ENCODE measurements around the gene GASK1A. TPM values are rescaled to one million over a fixed set of nuclear protein-coding genes. Genes with fewer than 3 reads are reported as not detected.

Gene GASK1A
- total and polyA plus RNA-seq, 2 experiments from 2014 or later, result 2.6 to 11.1 TPM

DNA sequence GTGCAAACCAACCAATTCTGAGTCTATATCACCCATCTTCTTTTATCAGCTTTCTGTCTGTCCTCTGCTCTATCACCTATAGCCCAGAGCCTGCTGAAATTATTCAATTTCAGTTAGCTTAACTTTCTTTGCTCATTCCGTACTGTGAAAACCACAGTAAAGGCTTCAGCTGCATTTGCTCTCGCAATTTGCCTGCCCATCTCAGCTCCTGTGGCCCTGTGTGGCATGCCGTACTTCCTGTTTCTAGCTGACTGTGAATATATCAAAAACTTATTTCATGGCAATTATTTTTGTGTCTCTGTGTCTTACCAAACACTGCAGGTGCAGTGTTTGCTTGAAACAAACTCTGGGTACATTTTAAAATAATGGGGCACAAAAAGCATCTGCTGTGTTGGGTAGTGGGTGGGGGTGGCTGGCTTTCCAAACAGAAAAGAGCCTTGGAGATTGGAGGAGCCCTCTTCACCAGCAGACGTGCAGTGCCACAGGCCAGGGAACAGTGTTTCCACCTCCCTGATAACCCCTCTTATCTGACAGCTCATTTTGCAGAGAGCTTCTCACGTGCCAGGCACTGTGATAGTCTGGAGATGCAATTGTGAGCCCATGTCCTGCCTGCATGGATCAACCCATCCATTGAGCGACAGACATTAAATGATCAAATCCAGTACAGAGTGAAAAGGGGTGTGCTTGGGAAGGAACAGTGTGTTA, 45.2 kb downstream of the GASK1A start:
- Histone ChIP-seq H3K79me2 (replicated peaks; ENCODE audit: insufficient read depth) (no peaks in the 10 kb centered on the region), H3K4me1 (ENCODE audit: insufficient read depth) (peaks cover 4% of the 10 kb centered on the region; the same call in 1 of the 2 replicates), H3K27ac (ENCODE audit: low read depth) (no peak overlapping the region), H3F3A (replicated peaks; ENCODE audit: low read depth) (no peaks in the 10 kb centered on the region), H3K27me3 (ENCODE audit: insufficient read depth) (no peaks in the 10 kb centered on the region), H3K9me2 (ENCODE audit: insufficient read depth) (0 out of 2 replicates have a peak, but pooled peaks cover 4% of the 10 kb centered on the region), H3K4me2 (no peak overlapping the region), H3K4me3 (no peak overlapping the region), H4K20me1 (replicated peaks; ENCODE audit: insufficient read depth) (no peaks in the 10 kb centered on the region), H2AFZ (no peak overlapping the region), H3K36me3 (ENCODE audit: insufficient read depth) (no peaks in the 10 kb centered on the region; the same call in 1 of the 2 replicates)
- ATAC-seq (no peak), DNase-seq (ENCODE audit: low spot score) (no peak)
- TF ChIP-seq REST (IDR thresholded peaks at IDR 0.05; ENCODE audit: unreplicated experiment) (no peak), STAT1 (IDR thresholded peaks at IDR 0.05; ENCODE audit: unreplicated experiment) (no peak), POLR2AphosphoS5 (IDR thresholded peaks at IDR 0.05; ENCODE audit: low read depth) (no peak), CTCF (conservative IDR thresholded peaks at IDR 0.05; ENCODE audit: low read depth in 2 of 2) (no peak), EZH2 (IDR thresholded peaks at IDR 0.05; ENCODE audit: low read depth, unreplicated experiment) (no peak), EZH2phosphoT487 (IDR thresholded peaks at IDR 0.05; ENCODE audit: unreplicated experiment) (no peak), ZNF114 (CRISPR knock-in tag; IDR thresholded peaks at IDR 0.05) (no peak), JUNB (IDR thresholded peaks at IDR 0.05; ENCODE audit: unreplicated experiment) (no peak), ZNF331 (CRISPR knock-in tag; IDR thresholded peaks at IDR 0.05; ENCODE audit: low read depth) (no peak)
- TF ChIP-seq, protein P1, sequence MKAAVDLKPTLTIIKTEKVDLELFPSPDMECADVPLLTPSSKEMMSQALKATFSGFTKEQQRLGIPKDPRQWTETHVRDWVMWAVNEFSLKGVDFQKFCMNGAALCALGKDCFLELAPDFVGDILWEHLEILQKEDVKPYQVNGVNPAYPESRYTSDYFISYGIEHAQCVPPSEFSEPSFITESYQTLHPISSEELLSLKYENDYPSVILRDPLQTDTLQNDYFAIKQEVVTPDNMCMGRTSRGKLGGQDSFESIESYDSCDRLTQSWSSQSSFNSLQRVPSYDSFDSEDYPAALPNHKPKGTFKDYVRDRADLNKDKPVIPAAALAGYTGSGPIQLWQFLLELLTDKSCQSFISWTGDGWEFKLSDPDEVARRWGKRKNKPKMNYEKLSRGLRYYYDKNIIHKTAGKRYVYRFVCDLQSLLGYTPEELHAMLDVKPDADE (IDR thresholded peaks at IDR 0.05), result no peak
- Mint-ChIP-seq H3K36me3 (ENCODE audit: low read depth) (no peaks in the 10 kb centered on the region), H3K27ac (no peak overlapping the region; the same call in 1 of the 2 replicates), H3K27me3 (ENCODE audit: insufficient read depth, low read depth, poor library complexity) (peaks cover 2% of the 10 kb centered on the region), H3K4me1 (peaks cover 25% of the 10 kb centered on the region), H3K4me3 (no peak overlapping the region), H3K9me3 (peaks cover 9% of the 10 kb centered on the region)

All from GM23338 (cell line).